Left ventricle myocardium inferior (tissue), 1 donor: Measurements from ENCODE around the gene CALB2. TPM values are rescaled to one million over a fixed set of nuclear protein-coding genes. Genes with fewer than 3 reads are reported as not detected.

ENCODE experiments used
- DNase-seq: peaks from one replicate; pipeline ENCODE4 v3.0.0-alpha.2; 2020
- H3K27ac ChIP-seq: fragments of 200-600 bp; replicated peaks from 2 replicates; pipeline ENCODE4 v1.8.0; 2021
- H3K27me3 ChIP-seq: fragments of 200-600 bp; 2 replicates; pipeline ENCODE4 v1.8.0; 2021; ENCODE audit warnings: low read depth
- H3K36me3 ChIP-seq: fragments of 200-600 bp; 2 replicates; pipeline ENCODE4 v1.8.0; 2021
- H3K4me1 ChIP-seq: fragments of 200-600 bp; 2 replicates; pipeline ENCODE4 v1.8.0; 2021
- H3K4me3 ChIP-seq: fragments of 200-600 bp; 2 replicates; pipeline ENCODE4 v1.8.0; 2021; ENCODE audit warnings: mild to moderate bottlenecking, moderate library complexity
- H3K9me3 ChIP-seq: fragments of 200-600 bp; replicated peaks from 2 replicates; pipeline ENCODE4 v1.8.0; 2021
- intact Hi-C: fragments of 100-400 bp; cut with micrococcal nuclease; formaldehyde crosslinking; loops from one replicate; pipeline ENCODE4 v1.11.0; 2022
- total RNA-seq: library from RNA; stranded (reverse); fragmentation: NEBNext Ultra II Directional; extraction: Animal tissue kit (Norgen Biotek cat#: 25700); gene quantifications from one replicate; pipeline ENCODE4 v1.2.1, GENCODE V29; 2021
- TF ChIP-seq, protein P1 (sequence below): fragments of 200-600 bp; IDR thresholded peaks from 2 replicates; pipeline ENCODE4 v1.8.0; 2021; ENCODE audit warnings: antibody characterized with exemption, mild to moderate bottlenecking, borderline replicate concordance
- donor health status: DM: no; HTN: yes; CAD: no; lungs with severe emphysema.

Gene CALB2
- total RNA-seq, 1 donor from 2014 or later = 0.36 TPM

DNA sequence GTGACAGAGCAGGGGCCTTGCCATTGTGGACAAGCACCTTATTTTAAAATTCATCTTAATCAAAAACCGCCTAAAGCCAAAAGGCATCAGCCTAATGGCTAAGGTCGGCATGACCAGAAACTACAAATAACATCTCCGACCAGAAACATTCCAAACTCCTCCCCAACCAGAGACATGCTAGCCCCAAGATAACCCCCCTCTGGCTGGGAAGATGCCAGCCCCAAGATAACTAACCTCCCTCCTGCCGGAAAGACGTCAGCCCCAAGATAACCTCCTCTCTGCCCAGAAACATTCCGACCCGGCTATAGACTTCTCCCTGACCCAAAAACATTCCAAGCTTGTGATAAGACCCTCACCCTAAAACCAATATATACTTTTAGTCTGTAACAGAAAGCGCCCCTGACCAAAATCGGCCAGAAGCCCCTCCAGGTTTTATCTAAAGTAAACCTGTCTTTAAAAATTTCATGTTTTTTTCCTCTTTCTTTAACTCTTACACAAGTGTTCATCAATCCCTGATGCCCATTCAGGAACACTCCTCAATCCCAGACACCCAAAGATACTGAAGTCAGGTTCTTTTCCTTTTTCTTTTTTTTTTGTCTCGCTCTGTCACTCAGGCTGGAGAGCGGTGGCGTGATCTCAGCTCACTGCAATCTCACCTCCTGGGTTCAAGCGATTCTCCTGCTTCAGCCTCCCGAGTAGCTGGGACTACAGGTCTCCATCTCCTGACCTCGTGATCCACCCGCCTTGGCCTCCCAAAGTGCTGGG lies 50.7 kb downstream of the CALB2 start:
- intact Hi-C loops = no loop called here
- Histone ChIP-seq H3K27me3 (peaks cover 88% of the 10 kb centered on the region), H3K27ac (no peak overlapping the region), H3K9me3 (peaks cover 5% of the 10 kb centered on the region), H3K36me3 (no peaks in the 10 kb centered on the region), H3K4me3 (no peak overlapping the region), H3K4me1 (no peaks in the 10 kb centered on the region)
- TF ChIP-seq, protein P1, sequence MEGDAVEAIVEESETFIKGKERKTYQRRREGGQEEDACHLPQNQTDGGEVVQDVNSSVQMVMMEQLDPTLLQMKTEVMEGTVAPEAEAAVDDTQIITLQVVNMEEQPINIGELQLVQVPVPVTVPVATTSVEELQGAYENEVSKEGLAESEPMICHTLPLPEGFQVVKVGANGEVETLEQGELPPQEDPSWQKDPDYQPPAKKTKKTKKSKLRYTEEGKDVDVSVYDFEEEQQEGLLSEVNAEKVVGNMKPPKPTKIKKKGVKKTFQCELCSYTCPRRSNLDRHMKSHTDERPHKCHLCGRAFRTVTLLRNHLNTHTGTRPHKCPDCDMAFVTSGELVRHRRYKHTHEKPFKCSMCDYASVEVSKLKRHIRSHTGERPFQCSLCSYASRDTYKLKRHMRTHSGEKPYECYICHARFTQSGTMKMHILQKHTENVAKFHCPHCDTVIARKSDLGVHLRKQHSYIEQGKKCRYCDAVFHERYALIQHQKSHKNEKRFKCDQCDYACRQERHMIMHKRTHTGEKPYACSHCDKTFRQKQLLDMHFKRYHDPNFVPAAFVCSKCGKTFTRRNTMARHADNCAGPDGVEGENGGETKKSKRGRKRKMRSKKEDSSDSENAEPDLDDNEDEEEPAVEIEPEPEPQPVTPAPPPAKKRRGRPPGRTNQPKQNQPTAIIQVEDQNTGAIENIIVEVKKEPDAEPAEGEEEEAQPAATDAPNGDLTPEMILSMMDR = no peak
- DNase-seq = no peak

DNA sequence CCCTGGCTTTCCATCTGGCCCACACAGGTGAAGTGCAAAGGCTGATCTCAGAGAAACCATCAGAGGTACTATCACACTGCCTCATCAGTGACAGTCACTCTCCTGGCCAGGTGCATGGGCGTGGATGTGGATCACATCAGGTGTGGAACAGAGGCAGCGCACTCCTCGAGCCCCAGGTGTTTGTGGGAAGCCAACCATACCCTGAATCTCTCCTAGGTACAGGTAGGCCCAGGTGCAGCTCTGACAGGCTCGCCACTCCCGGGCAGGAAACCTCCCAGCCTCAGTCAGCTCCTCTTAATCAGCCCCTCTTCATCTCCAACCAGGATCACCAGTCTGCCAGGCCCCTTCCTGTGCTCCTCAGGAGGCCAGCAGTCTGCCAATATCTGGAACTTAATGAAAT lies 51.6 kb downstream of the CALB2 start:
- TF ChIP-seq, protein P1 = no peak
- no peak overlapping the region for H3K4me3 ChIP-seq
- intact Hi-C loops = loop anchor here (5.0 kb wide), 1 partner anchor 87 kb away; no protein-coding TSS in a partner anchor
- peaks cover 88% of the 10 kb centered on the region for H3K27me3 ChIP-seq
- no peak overlapping the region for H3K27ac ChIP-seq
- no peak for DNase-seq
- H3K9me3 ChIP-seq = no peaks in the 10 kb centered on the region
- no peaks in the 10 kb centered on the region for H3K4me1 ChIP-seq
- no peaks in the 10 kb centered on the region for H3K36me3 ChIP-seq

DNA sequence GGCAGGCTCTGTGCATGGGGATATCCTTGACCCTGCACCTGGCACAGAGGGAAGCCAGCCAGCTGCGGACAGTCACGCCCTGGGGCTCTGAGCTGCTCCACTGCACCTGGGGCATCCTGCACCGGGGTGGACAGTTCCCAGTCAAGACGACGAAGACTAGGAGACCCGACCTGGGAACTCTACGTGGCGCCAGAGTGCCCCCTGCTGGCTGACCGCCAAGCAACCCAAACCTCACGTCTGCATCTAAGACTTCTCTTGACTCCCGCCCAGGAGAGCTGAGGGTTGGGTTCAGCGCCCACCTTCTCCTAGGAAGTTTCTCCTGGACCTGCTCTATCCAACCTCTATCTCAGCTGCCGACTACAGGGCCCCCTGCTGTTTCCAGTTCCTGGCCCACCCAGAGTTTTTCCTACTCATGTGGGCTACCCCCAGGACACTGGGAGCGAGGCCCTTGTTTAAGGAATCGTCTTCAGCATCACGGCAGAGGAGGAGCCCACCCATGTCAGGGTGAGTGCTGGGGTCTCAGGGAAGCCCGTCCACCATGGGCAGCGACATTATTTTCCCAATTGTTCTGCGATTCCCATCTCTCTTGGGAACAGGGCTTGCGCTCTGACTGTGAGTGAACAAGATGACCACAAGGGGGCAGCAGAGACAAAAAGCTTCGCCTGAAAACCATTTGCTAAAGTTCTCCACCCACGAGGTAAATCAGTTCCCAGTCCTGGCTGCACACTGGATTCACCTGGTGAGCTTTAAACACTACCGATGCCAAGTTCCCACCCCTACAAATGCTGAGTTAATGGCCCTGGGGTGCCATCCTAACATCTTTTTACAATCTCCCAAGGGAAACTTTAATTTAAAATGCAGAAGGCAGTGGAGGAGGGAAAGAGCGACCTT lies 54.0 kb downstream of the CALB2 start:
- Histone ChIP-seq H3K4me3 (no peak overlapping the region), H3K4me1 (no peaks in the 10 kb centered on the region), H3K36me3 (no peaks in the 10 kb centered on the region), H3K9me3 (no peaks in the 10 kb centered on the region), H3K27ac (no peak overlapping the region), H3K27me3 (peaks cover 89% of the 10 kb centered on the region)
- DNase-seq = peak; percentile 28
- TF ChIP-seq, protein P1 = peak; percentile 91
- intact Hi-C loops = loop anchor here (5.0 kb wide), 1 partner anchor 85 kb away; no protein-coding TSS in a partner anchor

DNA sequence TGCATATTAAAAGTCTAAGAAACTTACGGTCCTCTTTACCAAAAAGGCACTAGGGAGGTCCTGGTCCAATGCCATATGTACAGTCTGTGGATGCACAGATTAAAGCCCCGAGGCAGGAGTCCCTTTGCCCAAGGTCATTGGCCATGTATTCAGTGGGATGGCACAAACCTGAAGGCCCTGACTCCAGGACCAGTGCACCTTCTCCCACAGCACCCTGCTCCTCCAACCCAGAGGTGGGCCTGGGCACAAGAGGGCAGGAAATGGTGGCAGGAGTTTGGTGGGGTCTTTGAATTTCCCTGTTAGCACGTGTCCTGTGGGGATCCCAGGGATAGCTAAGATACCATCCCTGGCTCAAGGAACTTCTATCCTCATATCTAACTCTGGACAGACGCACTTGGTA lies 54.8 kb downstream of the CALB2 start:
- Histone ChIP-seq H3K27ac (no peak overlapping the region), H3K9me3 (no peaks in the 10 kb centered on the region), H3K27me3 (peaks cover 86% of the 10 kb centered on the region), H3K36me3 (no peaks in the 10 kb centered on the region), H3K4me1 (no peaks in the 10 kb centered on the region), H3K4me3 (no peak overlapping the region)
- TF ChIP-seq, protein P1 = no peak
- DNase-seq = no peak
- intact Hi-C loops = loop anchor here (5.0 kb wide), 1 partner anchor 84 kb away; no protein-coding TSS in a partner anchor

DNA sequence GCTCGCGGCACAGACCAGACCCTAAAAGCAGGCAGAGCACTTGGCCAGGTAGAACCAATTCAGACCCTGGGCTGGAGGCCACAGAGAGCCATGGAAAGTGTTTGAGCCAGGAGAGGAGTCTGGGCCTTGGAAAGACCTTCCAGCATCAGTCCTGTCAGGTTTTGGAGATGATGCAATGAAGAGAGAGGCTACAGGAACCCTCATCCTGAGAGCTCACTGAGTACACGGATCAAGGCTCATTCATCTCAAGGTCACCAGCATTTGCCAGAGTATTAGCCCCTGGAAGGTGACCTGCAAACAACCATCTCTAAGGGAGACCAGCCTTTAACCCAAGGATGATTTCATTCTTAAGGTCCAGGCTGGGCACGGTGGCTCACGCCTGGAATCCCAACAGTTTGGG lies 55.5 kb downstream of the CALB2 start:
- H3K4me1 ChIP-seq = no peaks in the 10 kb centered on the region

More for the DNA sequence above, 55.5 kb downstream of the CALB2 start:
- intact Hi-C loops = loop anchor here (5.0 kb wide), 1 partner anchor 83 kb away; no protein-coding TSS in a partner anchor
- TF ChIP-seq, protein P1 = no peak
- Histone ChIP-seq H3K9me3 (no peaks in the 10 kb centered on the region), H3K36me3 (no peaks in the 10 kb centered on the region), H3K4me3 (no peak overlapping the region), H3K27ac (no peak overlapping the region), H3K27me3 (peaks cover 80% of the 10 kb centered on the region)
- DNase-seq = no peak
